Motor neuron (in vitro differentiated cells): ENCODE results near the gene RPS5. TPM values are rescaled to one million over a fixed set of nuclear protein-coding genes. Genes with fewer than 3 reads are reported as not detected.
A peak's percentile ranks its signal among the peaks of the same experiment; 100 is the strongest.

ENCODE experiments used
- ATAC-seq, 8 experiments: fragments of 200-7000 bp; cut with Tn5 transposase; replicated peaks in 6 of 8; 2 replicates each; pipeline ENCODE4 v1.8.0; 2021; ENCODE audit warnings: mild to moderate bottlenecking in 8 of 8, moderate library complexity in 8 of 8
- H3K27ac ChIP-seq, 2 donors: fragments of 250-450 bp; sonication (Bioruptor Pico); 2 replicates each; pipeline ENCODE4 v1.9.0; 2021; ENCODE audit warnings: antibody characterized with exemption in 2 of 2, mild to moderate bottlenecking in 2 of 2, moderate library complexity in 1 of 2
- H3K4me1 ChIP-seq, 2 donors: fragments of 250-450 bp; sonication (Bioruptor Pico); replicated peaks in 1 of 2; 2 replicates each; pipeline ENCODE4 v1.6.1; 2021; ENCODE audit warnings: antibody characterized with exemption in 2 of 2, mild to moderate bottlenecking in 2 of 2, moderate library complexity in 1 of 2
- H3K4me3 ChIP-seq, 5 donors: fragments of 250-450 bp; sonication (Bioruptor Pico); 2 replicates each; pipeline ENCODE4 v1.9.0; 2021; ENCODE audit warnings: antibody characterized with exemption in 5 of 5, mild to moderate bottlenecking in 5 of 5, moderate library complexity in 4 of 5
- WGBS, 10 experiments: fragments of 450-650 bp; shearing (Covaris generic); methylation state at CpG; one replicate each; pipeline ENCODE4 v1.0.0; 2022; 5-methylcytosine and 5-hydroxymethylcytosine counted together
- in situ Hi-C, 9 experiments: fragments of 400-800 bp; cut with MboI; loops; one replicate each; pipeline ENCODE4 v1.15.0; 2021; ENCODE audit warnings: low sequenced_read_pairs in 9 of 9, low pct_unique_long_range_greater_than_20kb in 2 of 9; ENCODE audit not compliant: unreplicated experiment in 9 of 9
- total RNA-seq, 8 experiments: library from RNA; unstranded; fragments of 300-600 nt; gene quantifications; 2 replicates each; pipeline versions ENCODE4 v1.2.3 to v1.2.4, GENCODE V29; 2022

Gene RPS5
- total RNA-seq, 8 experiments from 2014 or later = 1,054 to 2,751 (median 1,702) TPM

- peaks cover 5% of the 10 kb centered on the region in 2 donors for H3K4me1 ChIP-seq
- 92 to 100% (median 100%) methylated on average over 1 to 5 of the region's 26 CpGs; no CpG with 5 or more reads in 7 of the 10 experiments for WGBS, 10 experiments
- no peak within 1 kb of the TSS for H3K4me3 ChIP-seq
- peak in 1 of 8 experiments; percentile 6 for ATAC-seq
- in situ Hi-C loops = no loop called here
- H3K27ac ChIP-seq = no peak within 1 kb of the TSS
Measured at GRCh38 chr19:58352760-58353671, 34.1 kb upstream of the RPS5 start, which contains the start of gene A1BG. TSS of gene A1BG (minus strand) at chr19:58353492. CDS start at chr19:58353437, 55 bp downstream.

GRCh38 chr19:58353717-58354477 lies 33.2 kb upstream of the RPS5 start:
- H3K27ac ChIP-seq = no peak overlapping the region
- H3K4me3 ChIP-seq = no peak overlapping the region
- WGBS, 10 experiments = 61 to 92% (median 90%) methylated on average over 2 to 6 of the region's 15 CpGs; no CpG with 5 or more reads in 6 of the 10 experiments
- in situ Hi-C loops = no loop called here
- no peak for ATAC-seq
- peaks cover 0 to 5% of the 10 kb centered on the region in 2 donors for H3K4me1 ChIP-seq

GRCh38 chr19:58354478-58355030 lies 32.5 kb upstream of the RPS5 start:
- H3K27ac ChIP-seq = no peak overlapping the region
- 29 to 100% (median 38%) methylated on average over 1 to 3 of the region's 6 CpGs; no CpG with 5 or more reads in 6 of the 10 experiments for WGBS, 10 experiments
- in situ Hi-C loops = no loop called here

GRCh38 chr19:58355215-58355796 lies 31.8 kb upstream of the RPS5 start:
- Histone ChIP-seq H3K4me1 (peaks cover 0 to 5% of the 10 kb centered on the region in 2 donors), H3K4me3 (no peak overlapping the region), H3K27ac (no peak overlapping the region)
- no peak for ATAC-seq
- WGBS, 10 experiments = 40 to 100% (median 93%) methylated on average over 1 to 5 of the region's 10 CpGs; no CpG with 5 or more reads in 2 of the 10 experiments
- in situ Hi-C loops = no loop called here

More at GRCh38 chr19:58354478-58355030, 32.5 kb upstream of the RPS5 start:
- Histone ChIP-seq H3K4me1 (peaks cover 0 to 5% of the 10 kb centered on the region in 2 donors), H3K4me3 (no peak overlapping the region)
- no peak for ATAC-seq

- peak in 2 of 8 experiments; percentile 41 to 70 for ATAC-seq
- no peak overlapping the region for H3K27ac ChIP-seq
- WGBS, 10 experiments = 4 to 100% (median 84%) methylated on average over 1 to 23 of the region's 94 CpGs; no CpG with 5 or more reads in 5 of the 10 experiments
- in situ Hi-C loops = no loop called here
- H3K4me3 ChIP-seq = no peak overlapping the region
- H3K4me1 ChIP-seq = peaks cover 3 to 6% of the 10 kb centered on the region in 2 donors
Measured at GRCh38 chr19:58355908-58356765, 30.9 kb upstream of the RPS5 start.

GRCh38 chr19:58356766-58357480 lies 30.1 kb upstream of the RPS5 start:
- H3K4me1 ChIP-seq = peaks cover 8 to 10% of the 10 kb centered on the region in 2 donors
- in situ Hi-C loops = no loop called here
- 0 to 100% (median 70%) methylated on average over 1 to 3 of the region's 75 CpGs; no CpG with 5 or more reads in 6 of the 10 experiments for WGBS, 10 experiments
- no peak overlapping the region for H3K4me3 ChIP-seq
- H3K27ac ChIP-seq = no peak overlapping the region
- ATAC-seq = peak in 2 of 8 experiments; percentile 32 to 34

GRCh38 chr19:58357481-58358145 lies 29.5 kb upstream of the RPS5 start:
- Histone ChIP-seq H3K4me3 (no peak overlapping the region), H3K27ac (no peak overlapping the region), H3K4me1 (peaks cover 8 to 10% of the 10 kb centered on the region in 2 donors)
- 40 to 100% (median 66%) methylated on average over 1 to 6 of the region's 19 CpGs; no CpG with 5 or more reads in 6 of the 10 experiments for WGBS, 10 experiments
- in situ Hi-C loops = no loop called here
- no peak for ATAC-seq

- in situ Hi-C loops = no loop called here
- 0 to 6% (median 2%) methylated on average over 2 to 17 of the region's 28 CpGs; no CpG with 5 or more reads in 6 of the 10 experiments for WGBS, 10 experiments
Measured at GRCh38 chr19:58361900-58362271, 25.2 kb upstream of the RPS5 start.

GRCh38 chr19:58362272-58362994 lies 24.6 kb upstream of the RPS5 start, which contains the start of gene ZNF497:
TSS of gene ZNF497 (minus strand) at chr19:58362751. CDS start at chr19:58357635, 5,116 bp downstream.
- in situ Hi-C loops = no loop called here

More at GRCh38 chr19:58361900-58362271, 25.2 kb upstream of the RPS5 start:
- ATAC-seq = peak; percentile 9 to 33 (median 18)
- peaks cover 8 to 10% of the 10 kb centered on the region in 2 donors for H3K4me1 ChIP-seq
- H3K27ac ChIP-seq = peak overlapping the region; percentile 95
- peak overlapping the region; percentile 48 to 81 (median 68) for H3K4me3 ChIP-seq

GRCh38 chr19:58364146-58364545 lies 22.9 kb upstream of the RPS5 start:
- WGBS, 10 experiments = 48 to 100% (median 97%) methylated on average over 1 to 4 of the region's 5 CpGs; no CpG with 5 or more reads in 2 of the 10 experiments
- H3K4me3 ChIP-seq = no peak overlapping the region
- in situ Hi-C loops = no loop called here
- no peak for ATAC-seq
- H3K4me1 ChIP-seq = peaks cover 5 to 8% of the 10 kb centered on the region in 2 donors
- no peak overlapping the region for H3K27ac ChIP-seq

More at GRCh38 chr19:58362272-58362994, 24.6 kb upstream of the RPS5 start, which contains the start of gene ZNF497:
- Histone ChIP-seq H3K4me1 (peaks cover 8 to 10% of the 10 kb centered on the region in 2 donors), H3K27ac (peak within 1 kb of the TSS; percentile 95), H3K4me3 (peak within 1 kb of the TSS; percentile 48 to 81 (median 68))
- WGBS, 10 experiments = 0% methylated on average over 1 to 11 of the region's 74 CpGs; no CpG with 5 or more reads in 6 of the 10 experiments
- peak; percentile 86 to 93 (median 92) for ATAC-seq
